Hematopoietic multipotent progenitor cell treated with erythropoietin and hydrocortisone succinate and interleukin-3 and kit ligand, for 17 days (in vitro differentiated cells): ENCODE measurements around the gene MCRIP2.

Experiments used
- DNase-seq: peaks from one replicate; pipeline ENCODE4 v3.0.0-alpha.2; 2015; ENCODE audit warnings: low spot score

The MCRIP2 gene

DNA sequence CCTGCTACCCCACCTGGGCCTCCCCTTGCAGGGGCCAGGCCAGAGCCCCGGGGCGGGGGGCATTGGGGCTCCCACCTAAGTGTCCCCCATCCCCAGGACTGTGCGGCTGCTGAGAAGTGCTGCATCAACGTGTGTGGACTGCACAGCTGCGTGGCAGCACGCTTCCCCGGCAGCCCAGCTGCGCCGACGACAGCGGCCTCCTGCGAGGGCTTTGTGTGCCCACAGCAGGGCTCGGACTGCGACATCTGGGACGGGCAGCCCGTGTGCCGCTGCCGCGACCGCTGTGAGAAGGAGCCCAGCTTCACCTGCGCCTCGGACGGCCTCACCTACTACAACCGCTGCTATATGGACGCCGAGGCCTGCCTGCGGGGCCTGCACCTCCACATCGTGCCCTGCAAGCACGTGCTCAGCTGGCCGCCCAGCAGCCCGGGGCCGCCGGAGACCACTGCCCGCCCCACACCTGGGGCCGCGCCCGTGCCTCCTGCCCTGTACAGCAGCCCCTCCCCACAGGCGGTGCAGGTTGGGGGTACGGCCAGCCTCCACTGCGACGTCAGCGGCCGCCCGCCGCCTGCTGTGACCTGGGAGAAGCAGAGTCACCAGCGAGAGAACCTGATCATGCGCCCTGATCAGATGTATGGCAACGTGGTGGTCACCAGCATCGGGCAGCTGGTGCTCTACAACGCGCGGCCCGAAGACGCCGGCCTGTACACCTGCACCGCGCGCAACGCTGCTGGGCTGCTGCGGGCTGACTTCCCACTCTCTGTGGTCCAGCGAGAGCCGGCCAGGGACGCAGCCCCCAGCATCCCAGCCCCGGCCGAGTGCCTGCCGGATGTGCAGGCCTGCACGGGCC is 8.9 kb upstream of the MCRIP2 start:
- DNase-seq: no peak

DNA sequence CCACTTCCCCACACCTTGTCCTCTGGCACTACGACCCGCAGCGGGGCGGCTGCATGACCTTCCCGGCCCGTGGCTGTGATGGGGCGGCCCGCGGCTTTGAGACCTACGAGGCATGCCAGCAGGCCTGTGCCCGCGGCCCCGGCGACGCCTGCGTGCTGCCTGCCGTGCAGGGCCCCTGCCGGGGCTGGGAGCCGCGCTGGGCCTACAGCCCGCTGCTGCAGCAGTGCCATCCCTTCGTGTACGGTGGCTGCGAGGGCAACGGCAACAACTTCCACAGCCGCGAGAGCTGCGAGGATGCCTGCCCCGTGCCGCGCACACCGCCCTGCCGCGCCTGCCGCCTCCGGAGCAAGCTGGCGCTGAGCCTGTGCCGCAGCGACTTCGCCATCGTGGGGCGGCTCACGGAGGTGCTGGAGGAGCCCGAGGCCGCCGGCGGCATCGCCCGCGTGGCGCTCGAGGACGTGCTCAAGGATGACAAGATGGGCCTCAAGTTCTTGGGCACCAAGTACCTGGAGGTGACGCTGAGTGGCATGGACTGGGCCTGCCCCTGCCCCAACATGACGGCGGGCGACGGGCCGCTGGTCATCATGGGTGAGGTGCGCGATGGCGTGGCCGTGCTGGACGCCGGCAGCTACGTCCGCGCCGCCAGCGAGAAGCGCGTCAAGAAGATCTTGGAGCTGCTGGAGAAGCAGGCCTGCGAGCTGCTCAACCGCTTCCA is 8.1 kb upstream of the MCRIP2 start:
- no peak for DNase-seq

DNA sequence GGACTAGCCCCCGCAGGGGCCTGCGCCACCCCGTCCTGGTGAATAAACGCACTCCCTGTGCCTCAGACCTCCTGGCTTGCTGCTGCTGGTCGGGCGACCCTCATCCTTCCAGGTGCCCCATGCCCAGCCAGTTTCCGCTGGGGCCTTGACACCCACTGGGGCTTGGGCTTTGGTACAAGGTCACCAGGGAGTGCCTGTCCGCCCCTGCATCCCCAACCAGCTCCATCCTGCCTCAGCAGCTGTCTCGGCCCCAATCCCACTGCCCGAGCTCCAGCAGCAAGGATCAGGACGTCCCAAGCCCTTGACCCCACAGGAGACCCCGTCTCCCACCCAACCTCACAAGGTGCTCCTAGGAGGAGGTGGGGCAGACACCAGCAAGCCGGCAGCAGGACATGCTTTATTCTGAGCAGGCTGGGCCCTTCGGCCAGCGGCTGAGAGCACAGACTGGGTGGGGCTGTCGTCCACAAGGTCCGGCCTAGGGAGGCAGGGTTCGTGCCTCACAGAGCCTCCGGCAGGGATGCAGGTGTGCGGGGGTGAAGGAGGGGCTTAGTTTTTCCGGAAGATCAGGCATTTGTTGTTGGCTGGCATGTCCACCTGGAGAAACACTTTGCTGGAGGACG is 7.5 kb upstream of the MCRIP2 start:
- DNase-seq: no peak

DNA sequence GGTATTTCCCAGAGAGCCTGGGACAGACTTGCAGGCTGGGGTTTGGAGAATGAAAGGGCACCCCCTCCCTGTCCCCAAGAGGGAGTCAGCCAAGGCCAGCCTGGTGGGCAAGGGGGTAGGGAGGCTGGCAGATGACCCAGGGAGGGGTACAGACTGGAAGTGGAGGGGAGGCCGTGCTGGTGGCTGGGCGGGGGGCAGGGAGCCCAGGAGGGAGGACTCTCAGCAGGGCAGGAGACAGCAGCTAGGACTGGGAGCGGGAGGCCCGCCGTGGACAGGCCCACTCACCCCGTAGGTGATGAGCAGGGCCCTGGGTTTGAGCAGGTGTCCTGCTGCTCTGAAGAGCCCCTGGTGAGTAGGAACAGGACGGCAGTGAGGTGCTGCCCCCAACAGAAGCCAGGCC is 6.6 kb upstream of the MCRIP2 start:
- DNase-seq: no peak

DNA sequence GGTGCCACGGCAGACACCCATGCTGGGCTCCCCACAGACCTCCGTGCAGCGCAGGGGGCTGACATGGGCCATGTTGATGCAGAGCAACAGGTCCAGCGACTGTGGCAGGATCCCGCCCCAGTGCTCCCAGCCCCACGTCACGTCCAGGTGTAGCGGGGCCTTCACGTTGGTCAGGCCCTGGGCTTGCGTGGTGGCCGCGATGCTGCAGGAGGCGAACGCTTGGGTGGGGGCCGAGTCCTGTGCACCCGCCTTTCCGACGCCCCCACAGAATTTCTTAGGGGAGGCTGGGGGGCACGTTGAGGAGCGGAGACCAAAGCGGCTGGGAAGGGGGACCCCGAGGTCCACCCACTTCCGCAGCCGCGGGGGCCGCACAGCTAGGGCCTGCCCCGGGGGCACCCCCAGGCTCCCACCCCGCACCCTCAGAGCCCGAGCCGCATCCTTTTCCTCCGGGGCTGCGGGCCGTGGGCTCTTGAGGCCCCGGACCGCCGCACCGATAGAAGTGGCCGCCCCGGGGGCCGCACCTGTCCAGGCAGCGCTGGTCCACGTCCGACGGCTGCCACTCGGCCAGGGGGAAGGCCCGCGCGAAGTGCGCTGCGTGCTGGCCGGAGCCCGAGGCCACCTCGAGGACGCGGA is 5.9 kb upstream of the MCRIP2 start:
- no peak for DNase-seq

DNA sequence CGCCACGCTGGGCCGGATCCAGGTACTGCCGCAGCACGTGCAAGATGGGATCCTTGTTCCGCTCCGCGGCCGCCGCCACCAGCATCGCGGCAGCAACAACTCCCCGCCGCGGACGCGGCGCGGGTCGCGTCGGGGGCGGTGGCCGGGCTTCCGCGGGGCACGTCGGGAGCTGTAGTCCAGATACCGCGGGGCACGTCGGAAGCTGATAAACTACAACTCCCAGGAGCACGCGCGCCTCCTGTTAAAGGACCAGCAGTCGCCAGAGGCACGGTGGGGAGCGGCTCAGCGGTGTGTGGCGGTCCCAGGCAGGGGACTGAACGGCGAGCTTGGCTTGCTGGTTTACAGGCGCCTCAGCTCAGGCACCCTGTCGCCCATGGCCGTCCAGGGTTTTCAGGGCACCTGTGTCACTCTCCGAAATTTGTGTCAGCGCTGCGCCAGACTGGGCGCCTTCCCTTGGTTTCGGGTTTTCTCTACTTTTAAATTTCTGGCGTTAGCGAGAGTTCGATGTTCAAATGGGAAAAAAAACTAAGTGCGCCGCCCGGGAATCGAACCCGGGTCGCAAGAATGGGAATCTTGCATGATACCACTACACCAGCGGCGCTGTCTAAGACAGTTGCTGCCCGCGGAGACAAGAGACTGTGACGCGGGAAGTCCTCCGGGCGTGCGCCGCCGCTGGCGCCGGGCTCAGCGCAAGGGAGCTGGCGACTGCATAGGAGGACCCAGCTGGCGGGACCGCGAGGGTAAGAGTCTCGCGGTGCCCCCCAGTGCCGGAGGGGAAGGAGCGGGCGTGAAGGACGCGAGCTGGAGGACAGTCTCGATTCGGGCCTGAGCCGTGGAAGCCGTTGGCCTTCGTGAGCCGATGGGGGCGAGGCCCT is 5.2 kb upstream of the MCRIP2 start, which contains the start of gene METTL26:
Gene METTL26, minus strand, starts transcription at position 100 of the 875 bp plus-strand sequence. Its CDS starts 15 bp downstream, at position 85.
- DNase-seq: peak; percentile 94

DNA sequence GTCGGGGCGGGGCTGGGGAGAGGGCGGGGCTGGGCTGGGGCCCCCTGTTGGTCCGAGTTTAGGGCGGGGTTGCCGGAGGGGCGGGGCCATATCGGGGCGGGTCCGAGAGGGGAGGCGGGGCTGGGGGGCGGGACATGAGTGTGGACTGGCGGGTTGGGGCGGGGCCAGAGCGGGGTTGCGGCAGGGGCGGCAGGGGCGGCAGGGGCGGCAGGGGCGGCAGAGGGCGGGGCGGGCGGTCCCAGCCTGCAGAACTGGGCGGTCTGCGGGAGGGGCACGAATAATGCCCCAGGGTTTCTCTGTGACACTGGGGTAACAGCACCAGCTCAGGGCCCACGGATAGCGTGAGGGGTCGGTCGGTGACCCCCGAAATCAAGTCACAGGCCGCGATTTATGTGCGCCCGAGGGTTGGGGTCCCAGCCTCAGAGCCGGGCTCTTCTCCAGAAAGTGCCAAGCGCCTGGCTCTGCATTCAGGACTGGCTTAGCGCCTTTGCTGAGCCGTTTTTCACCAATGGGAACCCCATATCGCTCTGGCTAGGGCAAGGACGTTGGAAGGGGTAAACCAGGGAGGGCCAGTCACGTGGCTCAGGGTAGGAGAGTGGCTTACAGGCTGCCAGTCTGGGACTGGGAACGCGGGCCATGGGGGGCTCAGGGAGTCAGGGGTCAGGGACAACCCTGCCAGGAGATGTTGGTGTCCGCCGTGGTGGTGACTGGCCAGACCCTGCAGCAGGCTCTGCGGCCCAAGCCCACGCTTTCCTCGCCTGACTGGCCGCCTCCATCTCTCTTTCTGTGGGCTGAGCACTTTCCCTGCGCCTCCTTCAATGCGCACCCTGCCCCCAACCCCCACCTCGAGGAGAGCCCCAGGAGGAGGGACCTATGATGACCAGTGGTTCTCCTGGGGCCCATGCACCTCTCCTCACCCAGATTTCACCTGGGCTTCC is 4.3 kb upstream of the MCRIP2 start:
- no peak for DNase-seq

DNA sequence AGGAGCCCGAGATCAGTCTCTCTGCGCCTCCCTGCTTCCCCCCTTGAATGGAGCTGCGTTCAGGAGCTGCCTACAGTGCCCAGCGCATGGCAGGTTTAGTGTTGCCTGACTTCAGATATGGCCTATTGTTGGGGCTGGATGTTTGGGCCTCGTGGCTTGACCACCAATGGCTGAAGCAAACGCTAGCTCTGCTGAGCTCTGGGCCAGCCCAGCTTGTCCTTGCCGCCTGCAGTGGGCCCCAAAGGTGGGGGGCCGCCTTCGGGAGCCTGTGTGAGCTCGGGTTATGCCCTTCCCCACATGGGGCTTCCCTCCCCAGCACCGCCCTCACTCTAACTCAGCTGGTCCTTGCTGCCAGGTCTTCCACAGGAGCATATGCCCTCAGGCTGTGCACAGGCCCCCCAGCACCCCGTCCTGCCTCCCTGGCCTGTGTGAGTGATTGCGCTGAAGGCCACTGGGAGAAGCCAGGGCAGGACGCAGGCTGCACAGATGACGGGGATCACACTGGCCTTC is 3.5 kb upstream of the MCRIP2 start:
- no peak for DNase-seq

DNA sequence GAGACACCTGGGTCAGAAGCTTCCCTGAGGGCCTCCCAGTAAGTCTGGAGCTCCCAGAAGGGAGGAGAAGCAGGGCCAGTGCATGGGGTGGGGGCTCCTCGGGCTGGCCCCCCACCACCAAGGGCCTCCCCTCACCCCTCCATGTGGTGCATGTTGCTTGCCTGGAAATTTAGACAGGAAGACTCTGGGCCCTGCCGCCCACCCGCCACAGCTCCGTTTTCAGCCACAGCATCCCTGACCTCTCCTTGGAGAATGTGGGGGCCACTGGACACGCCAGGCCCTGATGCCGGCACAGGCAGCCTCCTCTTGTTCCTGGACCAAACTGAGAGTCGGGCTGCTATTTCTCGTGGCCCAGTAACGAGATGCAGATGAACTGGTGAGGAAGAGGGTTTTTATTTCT is 2.8 kb upstream of the MCRIP2 start:
- no peak for DNase-seq

DNA sequence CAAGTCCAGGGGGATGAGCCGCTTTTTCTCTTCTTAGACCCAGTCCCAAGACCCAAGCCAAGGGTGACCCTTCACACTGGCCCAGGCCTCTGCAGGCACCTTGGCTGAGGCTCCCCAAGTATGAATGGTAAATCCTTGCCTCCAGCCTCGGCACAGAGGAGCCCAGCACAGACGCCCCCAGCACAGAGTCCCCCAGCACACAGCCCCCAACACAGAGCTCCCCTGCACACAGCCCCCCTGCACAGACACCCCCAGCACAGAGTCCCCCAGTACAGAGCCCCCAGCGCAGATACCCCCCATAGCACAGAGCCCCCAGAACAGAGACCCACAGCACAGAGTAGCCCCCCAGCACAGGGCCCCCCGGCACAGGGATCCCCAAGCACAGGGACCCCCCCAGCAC is 1.0 kb upstream of the MCRIP2 start:
- no peak for DNase-seq

DNA sequence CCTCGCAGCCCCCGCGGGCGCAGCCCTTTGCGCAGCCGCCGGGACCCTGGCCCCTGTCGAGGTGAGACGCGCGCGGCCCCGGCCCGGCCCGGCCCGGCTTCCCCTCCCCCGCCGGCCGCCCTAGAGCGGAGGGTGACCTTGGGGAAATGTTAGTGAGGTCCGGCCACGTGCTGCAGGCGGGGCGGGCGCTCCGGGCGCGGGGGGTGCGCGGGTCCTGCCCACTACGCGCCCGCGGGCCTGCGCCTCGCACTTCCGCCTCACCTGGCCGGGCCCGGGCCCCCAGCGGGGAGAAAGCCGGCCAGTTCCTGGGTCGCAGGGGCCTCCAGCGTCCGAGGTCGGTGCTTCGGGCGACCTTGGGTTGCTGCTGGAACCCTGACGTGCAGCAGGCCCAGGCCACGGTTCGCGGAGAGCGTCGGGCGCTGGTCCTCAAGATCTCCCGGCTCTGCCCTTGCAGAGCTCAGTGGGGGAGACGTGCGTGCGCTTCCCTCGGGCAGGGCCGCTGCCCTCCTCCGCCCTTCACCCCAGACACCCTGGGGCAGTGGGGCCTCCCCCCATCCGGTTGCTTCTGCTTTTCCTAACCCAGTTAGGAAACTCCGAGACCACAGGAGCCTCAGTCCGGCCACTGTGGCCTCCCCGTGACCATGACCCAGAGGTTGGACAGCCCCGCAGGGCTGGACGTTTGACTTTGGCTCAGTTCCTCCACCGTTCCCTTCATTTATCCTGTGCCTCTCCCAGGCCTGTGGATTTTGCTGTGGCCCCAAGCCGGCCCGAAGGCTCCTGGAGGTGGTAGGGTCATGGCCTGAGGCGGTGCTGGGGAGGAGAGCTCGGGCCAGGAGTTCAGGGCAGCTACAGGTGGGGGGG is 791 bp downstream of the MCRIP2 start:
- no peak for DNase-seq

DNA sequence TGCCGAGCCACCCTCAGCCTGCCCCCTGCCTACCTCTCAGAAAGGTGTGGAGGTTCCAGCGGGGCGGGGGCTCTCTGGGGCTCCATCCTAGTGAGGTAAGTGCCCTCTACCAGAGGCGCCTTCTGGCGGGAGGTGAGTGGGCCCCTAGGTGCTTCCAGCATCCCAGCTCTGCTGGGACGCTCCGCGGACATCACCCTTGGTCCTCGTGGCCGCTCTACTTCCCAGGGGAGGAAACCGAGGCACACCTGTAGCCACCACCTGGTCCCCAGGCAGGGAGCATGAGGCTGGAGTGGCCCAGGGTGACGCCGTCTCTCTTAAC is 1.4 kb downstream of the MCRIP2 start:
- no peak for DNase-seq

DNA sequence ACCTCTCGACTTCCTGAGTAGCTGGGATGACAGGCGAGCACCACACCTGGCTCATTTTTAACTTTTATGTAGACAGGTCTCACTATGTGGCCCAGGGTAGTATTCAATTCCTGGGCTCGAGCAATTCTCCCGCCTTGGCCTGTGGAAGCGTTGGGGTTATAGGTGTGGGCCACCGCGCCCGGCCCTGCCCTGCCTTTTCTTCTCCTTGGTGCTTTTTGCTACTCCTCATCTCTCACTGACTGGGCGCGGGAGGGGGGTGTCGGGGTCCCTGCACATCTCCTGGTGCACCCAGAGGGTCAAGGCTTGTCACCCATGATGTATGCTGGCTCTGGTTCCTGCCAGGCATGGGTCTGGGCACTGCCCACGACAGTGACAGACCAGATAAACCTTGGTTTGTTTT is 2.9 kb downstream of the MCRIP2 start:
- no peak for DNase-seq

DNA sequence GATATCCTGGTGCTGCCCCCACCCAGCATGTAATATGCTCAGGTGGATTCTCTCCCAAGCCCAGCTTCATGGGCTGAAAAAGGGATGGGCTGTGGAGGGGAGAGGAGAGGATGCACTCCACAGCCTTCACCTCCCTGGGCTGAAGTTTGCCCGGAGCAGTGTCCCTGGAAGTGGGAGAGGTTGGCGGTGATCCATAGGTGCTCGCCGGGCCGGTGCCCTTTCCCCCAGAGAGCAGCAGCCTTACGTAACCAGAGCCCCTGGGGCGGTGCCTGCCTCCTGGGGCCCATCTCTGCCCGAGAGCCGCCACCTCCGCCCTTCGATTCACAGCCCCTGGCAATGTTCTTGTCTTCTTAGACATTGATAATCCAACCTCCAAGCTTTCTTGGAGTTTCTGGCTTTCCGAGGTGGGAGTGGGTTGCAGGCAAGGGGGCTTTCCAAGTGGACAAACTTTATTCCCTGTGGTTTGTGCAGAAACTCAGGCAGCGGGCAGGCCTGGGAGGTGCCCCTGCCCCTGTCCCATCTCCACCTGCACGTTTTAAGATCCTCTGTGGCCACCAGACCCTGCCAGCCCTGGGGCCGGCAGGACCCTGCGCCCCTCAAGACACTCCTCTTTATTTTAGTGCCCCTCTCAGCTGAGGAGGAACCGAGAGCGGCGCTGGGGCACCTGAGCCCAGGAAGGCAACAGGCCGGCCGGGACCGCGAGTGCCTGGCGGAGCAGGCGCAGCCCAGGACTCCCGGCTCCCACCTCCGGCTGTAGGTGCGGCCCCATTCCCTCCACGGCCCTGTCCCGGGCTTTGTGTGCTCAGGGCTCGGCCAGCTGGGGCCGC is 4.4 kb downstream of the MCRIP2 start:
- no peak for DNase-seq

DNA sequence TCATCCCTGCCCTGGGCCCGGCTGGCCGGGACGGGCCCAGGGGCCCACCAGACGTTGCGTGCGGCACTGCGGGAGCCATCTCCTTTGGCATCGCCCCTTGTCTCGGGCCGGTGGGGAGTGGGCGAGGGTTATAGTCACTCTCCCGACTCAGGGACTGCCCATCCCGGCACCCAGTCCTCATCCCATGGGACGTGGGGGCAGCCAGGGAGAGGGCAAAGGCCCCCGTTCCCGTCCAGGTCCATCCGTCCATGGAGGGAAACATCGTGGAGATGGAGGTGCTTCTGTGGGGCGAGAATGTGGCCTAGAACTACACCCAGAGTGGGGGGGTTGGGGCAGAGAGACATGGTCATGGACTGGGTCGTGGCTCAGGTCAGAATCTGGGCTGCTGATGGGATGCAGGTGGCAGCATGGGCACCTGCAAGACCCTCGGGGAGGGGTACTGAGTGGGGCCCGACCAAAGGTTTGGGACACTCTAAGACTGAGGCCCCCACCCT is 5.1 kb downstream of the MCRIP2 start:
- no peak for DNase-seq

DNA sequence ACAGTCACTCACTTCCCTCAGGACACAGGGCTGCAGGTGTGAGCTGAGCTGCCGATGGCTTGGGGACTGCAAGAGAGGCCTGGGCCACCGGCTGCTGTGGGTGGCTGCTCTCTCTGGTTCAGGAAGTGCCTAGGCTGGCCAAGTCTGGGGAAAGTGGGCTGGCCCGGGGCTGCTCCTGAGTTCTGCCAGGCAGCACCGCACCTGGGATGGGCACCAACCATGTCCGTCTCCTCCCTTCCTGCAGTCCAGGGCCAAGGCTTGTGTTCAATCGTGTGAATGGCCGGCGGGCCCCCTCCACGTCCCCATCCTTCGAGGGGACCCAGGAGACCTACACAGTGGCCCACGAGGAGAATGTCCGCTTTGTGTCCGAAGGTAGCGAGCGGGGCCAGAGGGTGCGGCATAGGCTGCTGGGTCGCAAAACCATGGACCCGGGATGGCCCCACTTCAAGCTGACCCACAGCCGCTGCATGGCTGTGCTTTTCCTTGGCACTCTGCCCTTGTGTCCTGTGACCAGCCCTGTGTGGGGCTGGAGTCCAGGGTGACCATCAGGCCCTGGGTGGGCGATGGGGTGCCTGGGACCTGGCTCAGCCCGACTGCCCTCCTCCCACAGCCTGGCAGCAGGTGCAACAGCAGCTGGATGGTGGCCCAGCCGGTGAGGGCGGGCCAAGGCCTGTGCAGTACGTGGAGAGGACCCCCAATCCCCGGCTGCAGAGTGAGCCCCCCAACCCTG is 5.7 kb downstream of the MCRIP2 start:
- no peak for DNase-seq

DNA sequence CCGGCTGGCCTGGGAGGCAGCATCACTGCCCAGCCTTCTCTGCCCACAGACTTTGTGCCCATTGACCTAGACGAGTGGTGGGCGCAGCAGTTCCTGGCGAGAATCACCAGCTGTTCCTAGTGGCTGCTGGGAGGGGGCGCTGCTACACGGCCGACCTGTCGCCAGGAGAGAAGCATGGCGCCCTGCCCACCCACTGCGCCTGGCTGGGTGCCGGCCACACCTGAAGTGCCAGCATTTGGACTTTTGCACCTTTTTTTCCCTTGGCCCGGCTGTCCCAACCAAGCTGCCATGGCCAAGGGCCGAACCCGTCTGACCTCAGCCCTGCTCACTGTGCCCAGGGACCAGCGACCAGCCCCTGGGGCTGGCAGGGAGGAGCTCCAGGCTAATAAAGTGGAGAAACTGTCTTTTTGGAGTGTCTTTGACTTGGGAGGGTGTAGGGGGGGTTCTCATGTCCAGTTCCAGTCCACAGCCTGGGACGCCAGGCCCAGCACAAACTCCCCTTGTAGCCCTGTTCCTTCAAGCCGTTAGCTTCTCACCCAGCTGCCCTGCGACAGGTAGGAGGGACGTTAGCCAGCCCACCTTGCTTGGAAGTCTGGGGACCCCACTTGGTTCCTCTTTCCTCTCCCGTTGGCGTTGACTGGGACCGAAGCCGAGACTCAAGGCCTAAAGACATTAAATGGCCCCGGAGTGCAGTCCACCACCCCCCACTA is 6.6 kb downstream of the MCRIP2 start:
- peak; percentile 41 for DNase-seq
